Measurements from ENCODE around the gene LHX6.

DNA sequence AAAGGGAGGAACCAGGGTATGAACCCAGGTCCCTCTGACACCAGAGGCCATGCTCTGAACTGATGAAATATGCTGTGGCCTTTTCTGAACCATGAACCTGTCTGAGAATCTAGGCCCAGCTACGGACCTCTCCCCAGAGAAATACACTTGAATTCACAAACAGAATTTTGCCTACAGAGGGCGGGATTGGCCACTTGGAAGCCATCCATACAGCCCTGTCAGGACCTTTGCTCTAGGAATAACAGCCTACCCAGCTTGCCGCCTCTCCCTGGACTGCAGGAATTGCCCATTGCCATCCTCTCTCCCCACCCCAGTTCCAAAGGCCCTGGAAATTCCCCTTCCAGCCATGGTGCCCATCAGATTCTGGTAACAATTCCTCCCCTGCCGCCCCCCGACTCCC, 42.5 kb downstream of the LHX6 start:
- TF ChIP-seq, protein P1, sequence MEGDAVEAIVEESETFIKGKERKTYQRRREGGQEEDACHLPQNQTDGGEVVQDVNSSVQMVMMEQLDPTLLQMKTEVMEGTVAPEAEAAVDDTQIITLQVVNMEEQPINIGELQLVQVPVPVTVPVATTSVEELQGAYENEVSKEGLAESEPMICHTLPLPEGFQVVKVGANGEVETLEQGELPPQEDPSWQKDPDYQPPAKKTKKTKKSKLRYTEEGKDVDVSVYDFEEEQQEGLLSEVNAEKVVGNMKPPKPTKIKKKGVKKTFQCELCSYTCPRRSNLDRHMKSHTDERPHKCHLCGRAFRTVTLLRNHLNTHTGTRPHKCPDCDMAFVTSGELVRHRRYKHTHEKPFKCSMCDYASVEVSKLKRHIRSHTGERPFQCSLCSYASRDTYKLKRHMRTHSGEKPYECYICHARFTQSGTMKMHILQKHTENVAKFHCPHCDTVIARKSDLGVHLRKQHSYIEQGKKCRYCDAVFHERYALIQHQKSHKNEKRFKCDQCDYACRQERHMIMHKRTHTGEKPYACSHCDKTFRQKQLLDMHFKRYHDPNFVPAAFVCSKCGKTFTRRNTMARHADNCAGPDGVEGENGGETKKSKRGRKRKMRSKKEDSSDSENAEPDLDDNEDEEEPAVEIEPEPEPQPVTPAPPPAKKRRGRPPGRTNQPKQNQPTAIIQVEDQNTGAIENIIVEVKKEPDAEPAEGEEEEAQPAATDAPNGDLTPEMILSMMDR (conservative IDR thresholded peaks at IDR 0.05 in 1 of 2, IDR thresholded peaks at IDR 0.05 in 1 of 2; ENCODE audit: low read depth in 1 of 2, low read length in 2 of 2) = no peak
- no peak for TF ChIP-seq EZH2 (IDR thresholded peaks at IDR 0.05; ENCODE audit: low read length, missing control alignments)

Data from fibroblast of lung (primary cell).